Thoracic aorta (tissue), 2 donors: ENCODE measurements around the gene RSAD2. TPM values are rescaled to one million over a fixed set of nuclear protein-coding genes. Genes with fewer than 3 reads are reported as not detected.

Experiments
- ATAC-seq: fragments of 150-250 bp; one replicate; pipeline ENCODE4 v1.8.0; 2017; ENCODE audit warnings: low read depth; ENCODE audit not compliant: insufficient number of reproducible peaks, low FRiP score
- DNase-seq: peaks from one replicate; pipeline ENCODE4 v3.0.0-alpha.2; 2020; ENCODE audit warnings: low spot score
- H3K27ac ChIP-seq, 2 donors: fragments of 200-600 bp; sonication (generic); 1 replicate in 1 of 2; 2 replicates in 1 of 2; pipeline ENCODE4 v1.5.1; 2016; ENCODE audit warnings: mild to moderate bottlenecking in 2 of 2, moderate library complexity in 2 of 2
- H3K27me3 ChIP-seq: fragments of 200-600 bp; sonication (generic); replicated peaks from 2 replicates; pipeline ENCODE4 v1.6.0; 2016; ENCODE audit warnings: mild to moderate bottlenecking; ENCODE audit not compliant: insufficient read depth
- H3K36me3 ChIP-seq: fragments of 200-600 bp; sonication (generic); one replicate; pipeline ENCODE4 v1.5.1; 2016
- H3K4me1 ChIP-seq, 2 donors: fragments of 200-600 bp; sonication (generic); 1 replicate in 1 of 2; 2 replicates in 1 of 2; pipeline versions ENCODE4 v1.5.1 to v1.6.0; 2016; ENCODE audit warnings: low read depth in 2 of 2, mild to moderate bottlenecking in 1 of 2; ENCODE audit not compliant: control insufficient read depth in 1 of 2
- H3K4me3 ChIP-seq: fragments of 200-600 bp; sonication (generic); 2 replicates; pipeline ENCODE4 v1.5.1; 2016; ENCODE audit warnings: mild to moderate bottlenecking
- H3K9me3 ChIP-seq: fragments of 200-600 bp; sonication (generic); 2 replicates; pipeline ENCODE4 v1.5.1; 2016
- CTCF ChIP-seq: fragments of 200-600 bp; sonication (generic); IDR thresholded peaks from one replicate; pipeline ENCODE4 v1.5.1; 2019; ENCODE audit warnings: antibody characterized with exemption
- total RNA-seq, 2 donors: library from RNA; depleted of rRNA; stranded (reverse); fragments of >200 nt; gene quantifications; one replicate each; pipeline versions ENCODE4 v1.1.0 to v1.2.3, GENCODE V29; 2016

The RSAD2 gene
- 10 to 100 TPM; 11.3 to 11.8 TPM for total RNA-seq

- Histone ChIP-seq H3K9me3 (no peaks in the 10 kb centered on the region), H3K36me3 (no peaks in the 10 kb centered on the region), H3K4me1 (peaks cover 0 to 22% of the 10 kb centered on the region in 2 donors), H3K4me3 (peak within 1 kb of the TSS; percentile 67), H3K27me3 (no peaks in the 10 kb centered on the region), H3K27ac (peak within 1 kb of the TSS in 1 of 2 donors; percentile 13)
- ATAC-seq: peak; percentile 45
- TF ChIP-seq CTCF: no peak
- no peak for DNase-seq
Observed at GRCh38 chr2:6877402-6878304, at the start of gene RSAD2. RSAD2 (plus strand) TSS chr2:6877777; CDS start chr2:6877801, 24 bp downstream.

GRCh38 chr2:6828299-6828584, 49.3 kb upstream of the RSAD2 start:
- DNase-seq: no peak
- no peak overlapping the region for H3K27ac ChIP-seq
- H3K9me3 ChIP-seq: peaks cover 5% of the 10 kb centered on the region
- H3K4me3 ChIP-seq: no peak overlapping the region
- ATAC-seq: no peak
- no peaks in the 10 kb centered on the region for H3K36me3 ChIP-seq
- H3K27me3 ChIP-seq: no peaks in the 10 kb centered on the region
- no peak for TF ChIP-seq CTCF
- peaks cover 0 to 4% of the 10 kb centered on the region in 2 donors for H3K4me1 ChIP-seq

- ATAC-seq: no peak
- no peaks in the 10 kb centered on the region for H3K27me3 ChIP-seq
- no peak overlapping the region for H3K4me3 ChIP-seq
- no peak overlapping the region for H3K27ac ChIP-seq
- peaks cover 0 to 4% of the 10 kb centered on the region in 2 donors for H3K4me1 ChIP-seq
- no peaks in the 10 kb centered on the region for H3K36me3 ChIP-seq
- H3K9me3 ChIP-seq: peaks cover 5% of the 10 kb centered on the region
- TF ChIP-seq CTCF: no peak
- no peak for DNase-seq
Observed at GRCh38 chr2:6831229-6831628, 46.3 kb upstream of the RSAD2 start.

- no peak for DNase-seq
- peaks cover 0 to 4% of the 10 kb centered on the region in 2 donors for H3K4me1 ChIP-seq
- no peak overlapping the region for H3K4me3 ChIP-seq
- no peaks in the 10 kb centered on the region for H3K36me3 ChIP-seq
- no peak for ATAC-seq
- peaks cover 5% of the 10 kb centered on the region for H3K9me3 ChIP-seq
- TF ChIP-seq CTCF: no peak
- no peaks in the 10 kb centered on the region for H3K27me3 ChIP-seq
- H3K27ac ChIP-seq: no peak overlapping the region
Observed at GRCh38 chr2:6832596-6833299, 44.8 kb upstream of the RSAD2 start.

- no peaks in the 10 kb centered on the region for H3K36me3 ChIP-seq
- H3K27ac ChIP-seq: no peak overlapping the region
- no peak for DNase-seq
- no peaks in the 10 kb centered on the region for H3K27me3 ChIP-seq
- peaks cover 5% of the 10 kb centered on the region for H3K9me3 ChIP-seq
- ATAC-seq: no peak
- H3K4me3 ChIP-seq: no peak overlapping the region
- no peak for TF ChIP-seq CTCF
- no peaks in the 10 kb centered on the region for H3K4me1 ChIP-seq
Observed at GRCh38 chr2:6833300-6833604, 44.3 kb upstream of the RSAD2 start.
